ENCODE data around the gene CCDC178. TPM values are rescaled to one million over a fixed set of nuclear protein-coding genes. Genes with fewer than 3 reads are reported as not detected.

The CCDC178 gene
- total and polyA plus RNA-seq, 2 of the 4 experiments (the other 2 are of a cell fraction): not detected

DNA sequence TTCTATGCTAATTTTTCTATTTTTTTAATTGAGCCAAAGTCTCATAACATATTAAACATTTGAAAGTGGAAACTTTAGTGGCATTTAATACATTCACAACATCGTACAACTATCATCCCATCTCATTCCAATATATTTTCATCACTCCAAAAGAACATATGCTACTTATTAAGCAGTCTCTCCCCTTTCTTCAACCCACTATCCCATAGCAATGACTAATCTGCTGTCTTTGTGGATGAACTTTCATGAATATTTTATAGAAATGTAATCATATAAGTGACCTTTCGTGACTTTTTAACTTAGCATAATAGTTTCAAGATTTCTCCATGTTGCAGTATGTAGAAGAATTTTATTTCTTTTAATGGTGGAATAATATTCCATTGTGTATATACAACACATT lies 90.3 kb downstream of the CCDC178 start:
- H3K9ac ChIP-seq (ENCODE audit: low read depth, low read length): no peak overlapping the region
- no peak overlapping the region for H4K91ac ChIP-seq (ENCODE audit: insufficient read depth, low read depth, low read length)
- no peak overlapping the region for H3K14ac ChIP-seq (replicated peaks; ENCODE audit: low read depth, low read length)
- ChIA-PET POLR2A (ENCODE audit: unreplicated experiment) (no interaction called here), CTCF (no interaction called here)
- ATAC-seq (ENCODE audit: low read depth): no peak
- no peak overlapping the region for H2AK9ac ChIP-seq (replicated peaks; ENCODE audit: low read depth, low read length, poor library complexity)
- H2BK15ac ChIP-seq (ENCODE audit: low read depth, low read length): no peak overlapping the region
- H3K4me1 ChIP-seq (ENCODE audit: control insufficient read depth, insufficient read depth, low read length): no peaks in the 10 kb centered on the region
- no peak for DNase-seq
- intact Hi-C loops (cut with micrococcal nuclease): no loop called here
- no peaks in the 10 kb centered on the region for H3K79me1 ChIP-seq (ENCODE audit: low read depth in 1 of 2, low read length in 2 of 2)
- no peak overlapping the region for H2AFZ ChIP-seq (replicated peaks; ENCODE audit: low read length, poor library complexity)
- H2BK120ac ChIP-seq (ENCODE audit: low read depth, low read length): no peak overlapping the region
- no peaks in the 10 kb centered on the region for H3K36me3 ChIP-seq (ENCODE audit: control insufficient read depth, insufficient read depth, low read length)
- no peak overlapping the region for H3K4ac ChIP-seq (ENCODE audit: low read depth, low read length)
- H4K20me1 ChIP-seq (ENCODE audit: insufficient read depth, low read length): no peaks in the 10 kb centered on the region
- H4K5ac ChIP-seq (ENCODE audit: low read depth, low read length): no peak overlapping the region
- TF ChIP-seq BHLHE40 (IDR thresholded peaks at IDR 0.05; ENCODE audit: low read depth, low read length) (no peak), FOS (IDR thresholded peaks at IDR 0.05; ENCODE audit: low read depth, low read length) (no peak), CEBPB (IDR thresholded peaks at IDR 0.05; ENCODE audit: low read depth, low read length) (no peak), CHD1 (IDR thresholded peaks at IDR 0.05; ENCODE audit: low read depth, low read length) (no peak), RCOR1 (IDR thresholded peaks at IDR 0.05; ENCODE audit: insufficient replicate concordance, low read length) (no peak), RFX5 (IDR thresholded peaks at IDR 0.05; ENCODE audit: low read depth, low read length) (no peak), MAZ (IDR thresholded peaks at IDR 0.05; ENCODE audit: borderline replicate concordance, low read depth, low read length) (no peak), MAFK (IDR thresholded peaks at IDR 0.05; ENCODE audit: low read depth, low read length) (no peak), POLR2A (IDR thresholded peaks at IDR 0.05; ENCODE audit: low read depth, low read length) (no peak)
- TF ChIP-seq, protein P1, sequence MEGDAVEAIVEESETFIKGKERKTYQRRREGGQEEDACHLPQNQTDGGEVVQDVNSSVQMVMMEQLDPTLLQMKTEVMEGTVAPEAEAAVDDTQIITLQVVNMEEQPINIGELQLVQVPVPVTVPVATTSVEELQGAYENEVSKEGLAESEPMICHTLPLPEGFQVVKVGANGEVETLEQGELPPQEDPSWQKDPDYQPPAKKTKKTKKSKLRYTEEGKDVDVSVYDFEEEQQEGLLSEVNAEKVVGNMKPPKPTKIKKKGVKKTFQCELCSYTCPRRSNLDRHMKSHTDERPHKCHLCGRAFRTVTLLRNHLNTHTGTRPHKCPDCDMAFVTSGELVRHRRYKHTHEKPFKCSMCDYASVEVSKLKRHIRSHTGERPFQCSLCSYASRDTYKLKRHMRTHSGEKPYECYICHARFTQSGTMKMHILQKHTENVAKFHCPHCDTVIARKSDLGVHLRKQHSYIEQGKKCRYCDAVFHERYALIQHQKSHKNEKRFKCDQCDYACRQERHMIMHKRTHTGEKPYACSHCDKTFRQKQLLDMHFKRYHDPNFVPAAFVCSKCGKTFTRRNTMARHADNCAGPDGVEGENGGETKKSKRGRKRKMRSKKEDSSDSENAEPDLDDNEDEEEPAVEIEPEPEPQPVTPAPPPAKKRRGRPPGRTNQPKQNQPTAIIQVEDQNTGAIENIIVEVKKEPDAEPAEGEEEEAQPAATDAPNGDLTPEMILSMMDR (conservative IDR thresholded peaks at IDR 0.05; ENCODE audit: low read depth, low read length): no peak
- TF ChIP-seq, protein P2, sequence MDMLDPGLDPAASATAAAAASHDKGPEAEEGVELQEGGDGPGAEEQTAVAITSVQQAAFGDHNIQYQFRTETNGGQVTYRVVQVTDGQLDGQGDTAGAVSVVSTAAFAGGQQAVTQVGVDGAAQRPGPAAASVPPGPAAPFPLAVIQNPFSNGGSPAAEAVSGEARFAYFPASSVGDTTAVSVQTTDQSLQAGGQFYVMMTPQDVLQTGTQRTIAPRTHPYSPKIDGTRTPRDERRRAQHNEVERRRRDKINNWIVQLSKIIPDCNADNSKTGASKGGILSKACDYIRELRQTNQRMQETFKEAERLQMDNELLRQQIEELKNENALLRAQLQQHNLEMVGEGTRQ (IDR thresholded peaks at IDR 0.05; ENCODE audit: low read depth, low read length): no peak
- no peak overlapping the region for H2AK5ac ChIP-seq (ENCODE audit: low read depth, low read length)
- BruUV-seq (replicated peaks): no TSS peak
- no peak overlapping the region for H3K4me2 ChIP-seq (ENCODE audit: low read depth, low read length)
- H3K18ac ChIP-seq (ENCODE audit: low read depth, low read length): no peak overlapping the region
- no peaks in the 10 kb centered on the region for H3K27me3 ChIP-seq (ENCODE audit: control insufficient read depth, insufficient read depth, low read length)
- no peak overlapping the region for H2BK20ac ChIP-seq (ENCODE audit: low read depth, low read length)
- dilution Hi-C loops (cut with HindIII; ENCODE audit: low sequenced_read_pairs, unreplicated experiment): no loop called here
- no peak overlapping the region for H3K27ac ChIP-seq (ENCODE audit: insufficient read depth, low read length)
- no peak overlapping the region for H2BK5ac ChIP-seq (ENCODE audit: low read depth, low read length, poor library complexity, severe bottlenecking)
- in situ Hi-C loops (cut with MboI; ENCODE audit: low sequenced_read_pairs): no loop called here
- H3K23ac ChIP-seq (ENCODE audit: low read depth, low read length): no peak overlapping the region
- WGBS, 2 experiments (ENCODE audit: extremely low coverage in 2 of 2, insufficient read length in 1 of 2): 100% methylated on average over 1 of the region's 2 CpGs; no CpG with 5 or more reads in 1 of the 2 experiments
- no peaks in the 10 kb centered on the region for H3K9me3 ChIP-seq (ENCODE audit: control insufficient read depth, insufficient read depth, low read length)
- H4K8ac ChIP-seq (ENCODE audit: low read depth in 2 of 2, low read length in 2 of 2): no peak overlapping the region
- H3K4me3 ChIP-seq (ENCODE audit: insufficient read depth, low read depth, low read length): no peak overlapping the region
- H3K9me1 ChIP-seq (ENCODE audit: insufficient read depth, low read length): no peaks in the 10 kb centered on the region
- no peak overlapping the region for H3K56ac ChIP-seq (ENCODE audit: extremely low read depth, insufficient read depth, low read length)
